GM12878 (cell line): ENCODE measurements around the gene ARMC6. TPM values are rescaled to one million over a fixed set of nuclear protein-coding genes. Genes with fewer than 3 reads are reported as not detected.

Source experiments
- ATAC-seq: fragments of 200-7000 bp; cut with Tn5 transposase; 3 replicates; pipeline ENCODE4 v1.9.1; 2020; ENCODE audit warnings: mild to moderate bottlenecking, moderate library complexity
- BruUV-seq: library from RNA; stranded (reverse); fragments of 400-500 nt; replicated peaks from 2 replicates; lab custom pipeline; 2021; lab: Mats Ljungman, UMichigan
- CTCF ChIA-PET: fragments of 300-600 bp; sonication (Branson Sonifier 250); formaldehyde crosslinking; extraction: SDS; loops from one replicate; lab custom pipeline; 2021; ENCODE audit warnings: inconsistent platforms; lab: Yijun Ruan, JAX
- POLR2A ChIA-PET: fragments of 350-600 bp; formaldehyde crosslinking; extraction: SDS; loops from one replicate; lab custom pipeline; 2021; ENCODE audit warnings: inconsistent platforms; lab: Charles Lee
- RAD21 ChIA-PET: fragments of 300-600 bp; sonication (Branson Sonifier 250); formaldehyde crosslinking; loops from one replicate; lab custom pipeline; 2023; ENCODE audit warnings: antibody characterized with exemption; ENCODE audit not compliant: unreplicated experiment; lab: Charles Lee
- SMC1A ChIA-PET: fragments of 300-600 bp; sonication (Branson Sonifier 250); formaldehyde crosslinking; loops from one replicate; lab custom pipeline; 2023; ENCODE audit not compliant: unreplicated experiment, uncharacterized antibody; lab: Charles Lee
- DNase-seq: peaks from one replicate; pipeline ENCODE4 v3.0.0-alpha.2; 2011; ENCODE audit warnings: low read depth, low spot score
- FAIRE-seq: peaks from 3 replicates; lab custom pipeline; 2011; peaks lifted over from hg19 to GRCh38; lab: Jason Lieb, UNC
- H2AFZ ChIP-seq: 2 replicates; pipeline ENCODE4 v1.6.0; 2011; ENCODE audit warnings: low read depth, low read length, control low read depth; ENCODE audit not compliant: control insufficient read depth
- H3K27ac ChIP-seq: 2 replicates; pipeline ENCODE4 v1.5.1; 2011; ENCODE audit warnings: control low read depth; ENCODE audit not compliant: control insufficient read depth, insufficient read depth
- H3K27me3 ChIP-seq, 2 experiments: replicated peaks in 1 of 2; 2 replicates each; pipeline versions ENCODE4 v1.6.0 to v1.6.1; 2011; ENCODE audit warnings: low read length in 1 of 2; ENCODE audit not compliant: control insufficient read depth in 2 of 2, insufficient read depth in 2 of 2
- H3K36me3 ChIP-seq, 2 experiments: 2 replicates each; pipeline ENCODE4 v1.5.1; 2011; ENCODE audit warnings: low read length in 1 of 2; ENCODE audit not compliant: control insufficient read depth in 2 of 2, insufficient read depth in 2 of 2
- H3K4me1 ChIP-seq: 2 replicates; pipeline ENCODE4 v1.6.1; 2011; ENCODE audit warnings: mild to moderate bottlenecking, low read length, moderate library complexity, mixed read lengths; ENCODE audit not compliant: control insufficient read depth, insufficient read depth
- H3K4me2 ChIP-seq: 2 replicates; pipeline ENCODE4 v1.6.0; 2011; ENCODE audit warnings: control low read depth; ENCODE audit not compliant: control insufficient read depth, insufficient read depth
- H3K4me3 ChIP-seq: fragments of 200-600 bp; sonication (generic); 2 replicates; pipeline ENCODE4 v1.5.1; 2016
- H3K79me2 ChIP-seq: 2 replicates; pipeline ENCODE4 v1.6.0; 2011; ENCODE audit warnings: low read length; ENCODE audit not compliant: control insufficient read depth, insufficient read depth
- H3K9ac ChIP-seq: 2 replicates; pipeline ENCODE4 v1.8.0; 2011; ENCODE audit warnings: low read length, control low read depth, mixed read lengths; ENCODE audit not compliant: control insufficient read depth, insufficient read depth
- H3K9me3 ChIP-seq: replicated peaks from 3 replicates; pipeline ENCODE4 v1.5.1; 2011; ENCODE audit warnings: mild to moderate bottlenecking, low read length; ENCODE audit not compliant: control insufficient read depth, insufficient read depth
- H4K20me1 ChIP-seq: 2 replicates; pipeline ENCODE4 v1.6.0; 2011; ENCODE audit not compliant: control insufficient read depth, insufficient read depth
- BRCA1 ChIP-seq: IDR thresholded peaks from 2 replicates; pipeline ENCODE4 v1.6.1; 2011; ENCODE audit warnings: low read depth, low read length, improper control_type of control experiment
- CBX3 ChIP-seq: fragments of 200-600 bp; sonication (generic); IDR thresholded peaks from 2 replicates; pipeline ENCODE4 v1.6.1; 2016; ENCODE audit warnings: low read depth, borderline replicate concordance
- CBX5 ChIP-seq: sonication (generic); IDR thresholded peaks from 2 replicates; pipeline ENCODE4 v1.6.1; 2016; ENCODE audit warnings: low read depth, moderate library complexity, mild to moderate bottlenecking, inconsistent platforms
- FOXK2 ChIP-seq: fragments of 450-650 bp; IDR thresholded peaks from 2 replicates; pipeline ENCODE4 v1.6.1; 2017; ENCODE audit warnings: mild to moderate bottlenecking, moderate library complexity
- LARP7 ChIP-seq: fragments of 450-650 bp; IDR thresholded peaks from 2 replicates; pipeline ENCODE4 v1.6.1; 2017; ENCODE audit warnings: mild to moderate bottlenecking
- PAX8 ChIP-seq: fragments of 450-650 bp; IDR thresholded peaks from 2 replicates; pipeline ENCODE4 v1.6.1; 2017; ENCODE audit warnings: mild to moderate bottlenecking, moderate library complexity
- PKNOX1 ChIP-seq: fragments of 450-650 bp; IDR thresholded peaks from 2 replicates; pipeline ENCODE4 v1.6.1; 2016; ENCODE audit warnings: mild to moderate bottlenecking
- POLR2AphosphoS5 ChIP-seq: IDR thresholded peaks from 2 replicates; pipeline ENCODE4 v1.6.1; 2011; ENCODE audit warnings: mild to moderate bottlenecking, low read length, inconsistent platforms
- RB1 ChIP-seq: fragments of 450-650 bp; formaldehyde crosslinking; IDR thresholded peaks from 2 replicates; pipeline ENCODE4 v1.6.1; 2017; ENCODE audit warnings: mild to moderate bottlenecking, borderline replicate concordance
- SIN3A ChIP-seq: IDR thresholded peaks from 2 replicates; pipeline ENCODE4 v1.6.1; 2012; ENCODE audit warnings: low read depth, low read length, improper control_type of control experiment
- SKIL ChIP-seq: fragments of 450-650 bp; IDR thresholded peaks from 2 replicates; pipeline ENCODE4 v1.6.1; 2017; ENCODE audit warnings: mild to moderate bottlenecking, low read depth, inconsistent platforms; ENCODE audit not compliant: poor library complexity, severe bottlenecking
- STAT1 ChIP-seq: fragments of 450-650 bp; conservative IDR thresholded peaks from 2 replicates; pipeline ENCODE4 v1.6.1; 2014; ENCODE audit warnings: antibody characterized with exemption, mild to moderate bottlenecking
- TBL1XR1 ChIP-seq: IDR thresholded peaks from 2 replicates; pipeline ENCODE4 v1.6.1; 2012; ENCODE audit warnings: low read depth, low read length, improper control_type of control experiment
- YY1 ChIP-seq: IDR thresholded peaks from 2 replicates; pipeline ENCODE4 v1.6.1; 2011; ENCODE audit warnings: low read depth, mild to moderate bottlenecking, low read length
- ZBTB4 ChIP-seq: fragments of 450-650 bp; formaldehyde crosslinking; IDR thresholded peaks from 2 replicates; pipeline ENCODE4 v1.4.0; 2022; ENCODE audit warnings: mild to moderate bottlenecking, moderate library complexity
- ZNF384 ChIP-seq: IDR thresholded peaks from 2 replicates; pipeline ENCODE4 v1.6.1; 2012; ENCODE audit warnings: low read depth, mild to moderate bottlenecking, low read length, improper control_type of control experiment, borderline replicate concordance
- WGBS: methylation state at CpG from one replicate; pipeline ENCODE4 v1.1.6; 2016; ENCODE audit warnings: low lambda C conversion rate; ENCODE audit not compliant: insufficient replicate concordance, insufficient coverage; ENCODE audit errors: missing lambda C conversion rate; 5-methylcytosine and 5-hydroxymethylcytosine counted together
- in situ Hi-C: fragments of 300-500 bp; cut with MboI; formaldehyde crosslinking; loops from 9 replicates; pipeline ENCODE4 v1.14.3; 2018; ENCODE audit warnings: mixed read lengths
- intact Hi-C: fragments of 100-400 bp; cut with micrococcal nuclease; formaldehyde crosslinking; loops from one replicate; pipeline ENCODE4 v1.14.2; 2022; ENCODE audit not compliant: unreplicated experiment
- polyA plus RNA-seq, 11 experiments: library from polyadenylated mRNA; depleted of rRNA in 4 of 11; unstranded in 6 of 11; stranded (reverse) in 5 of 11; fragments of >200 nt; fragmentation: Nextera tagmentation in 4 of 11; fragmentation: Illumina TruSeq in 1 of 11; extraction: Ambion mirVana in 4 of 11; extraction: Trizol in 1 of 11; gene quantifications; 1 replicate in 1 of 11; 2 replicates in 10 of 11; pipeline versions ENCODE4 v1.2.1 to v1.2.3, GENCODE V29; 2011 to 2016; ENCODE audit warnings: inconsistent platforms in 2 of 11, missing spikeins in 2 of 11, low read depth in 1 of 11
- total RNA-seq, 4 experiments: library from RNA; depleted of rRNA in 3 of 4; stranded (reverse); fragments of >200 nt in 3 of 4; fragmentation: Illumina TruSeq in 1 of 4; extraction: Trizol in 1 of 4; gene quantifications; 2 replicates each; pipeline versions ENCODE4 v1.2.1 to v1.2.3, GENCODE V29; 2013 to 2021
- TF ChIP-seq, protein P1 (sequence below): fragments of 450-650 bp; IDR thresholded peaks from 2 replicates; pipeline ENCODE4 v1.6.1; 2016; ENCODE audit warnings: mild to moderate bottlenecking

ARMC6 gene
- total and polyA plus RNA-seq, 10 of the 15 experiments (the other 5 are each of a cell fraction or from before 2014, with no cell fraction given), result 1.1 to 64.4 (median 41.6) TPM

DNA sequence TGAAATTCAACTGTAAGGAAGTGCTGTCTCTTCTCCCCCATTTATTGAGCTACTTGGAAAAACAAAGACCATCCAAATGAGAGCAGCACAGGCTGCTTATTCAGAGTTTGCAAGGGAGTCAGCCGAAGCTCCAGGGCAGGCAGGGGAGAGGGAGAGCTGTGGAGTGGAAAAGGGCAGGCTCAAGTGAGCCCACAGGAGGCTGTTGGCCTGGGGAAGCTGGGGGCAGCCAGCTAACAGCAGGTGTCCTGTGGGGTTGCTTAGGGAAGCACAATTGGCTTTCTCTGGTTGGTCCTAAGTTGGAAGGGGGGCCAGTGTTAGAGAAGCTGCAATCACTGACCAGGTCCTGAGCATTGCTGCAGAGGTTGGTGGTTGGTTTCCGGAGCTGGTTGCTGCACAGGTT is 54.3 kb downstream of the ARMC6 start:
- FAIRE-seq, result no peak
- no peaks in the 10 kb centered on the region for H3K79me2 ChIP-seq
- SMC1A ChIA-PET, result no interaction called here

More for the DNA sequence above, 54.3 kb downstream of the ARMC6 start:
- no peak overlapping the region for H3K9ac ChIP-seq
- H3K4me3 ChIP-seq, result no peak overlapping the region
- DNase-seq, result no peak
- H3K4me1 ChIP-seq, result peaks cover 11% of the 10 kb centered on the region
- intact Hi-C loops (no loop called here), in situ Hi-C loops (no loop called here)
- RAD21 ChIA-PET, result no interaction called here
- no peak for ATAC-seq
- WGBS, result 96% methylated on average over 2 of the region's 2 CpGs
- CTCF ChIA-PET, result no interaction called here
- H3K4me2 ChIP-seq, result no peak overlapping the region
- no peak overlapping the region for H3K27ac ChIP-seq
- H4K20me1 ChIP-seq, result no peaks in the 10 kb centered on the region
- TF ChIP-seq ZNF384, result no peak
- no peak for TF ChIP-seq SKIL
- no peak for TF ChIP-seq POLR2AphosphoS5
- no peak for TF ChIP-seq FOXK2
- no peak for TF ChIP-seq LARP7
- no peak for TF ChIP-seq PAX8
- TF ChIP-seq STAT1, result no peak
- TF ChIP-seq TBL1XR1, result no peak
- no peak for TF ChIP-seq CBX5
- TF ChIP-seq RB1, result no peak
- no peak for TF ChIP-seq CBX3
- TF ChIP-seq YY1, result no peak
- TF ChIP-seq PKNOX1, result no peak
- TF ChIP-seq ZBTB4 (CRISPR knock-in tag), result no peak
- no peak for TF ChIP-seq BRCA1
- TF ChIP-seq, protein P1, sequence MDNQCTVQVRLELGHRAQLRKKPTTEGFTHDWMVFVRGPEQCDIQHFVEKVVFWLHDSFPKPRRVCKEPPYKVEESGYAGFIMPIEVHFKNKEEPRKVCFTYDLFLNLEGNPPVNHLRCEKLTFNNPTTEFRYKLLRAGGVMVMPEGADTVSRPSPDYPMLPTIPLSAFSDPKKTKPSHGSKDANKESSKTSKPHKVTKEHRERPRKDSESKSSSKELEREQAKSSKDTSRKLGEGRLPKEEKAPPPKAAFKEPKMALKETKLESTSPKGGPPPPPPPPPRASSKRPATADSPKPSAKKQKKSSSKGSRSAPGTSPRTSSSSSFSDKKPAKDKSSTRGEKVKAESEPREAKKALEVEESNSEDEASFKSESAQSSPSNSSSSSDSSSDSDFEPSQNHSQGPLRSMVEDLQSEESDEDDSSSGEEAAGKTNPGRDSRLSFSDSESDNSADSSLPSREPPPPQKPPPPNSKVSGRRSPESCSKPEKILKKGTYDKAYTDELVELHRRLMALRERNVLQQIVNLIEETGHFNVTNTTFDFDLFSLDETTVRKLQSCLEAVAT, result no peak
- TF ChIP-seq SIN3A, result no peak
- POLR2A ChIA-PET, result no interaction called here
- no peaks in the 10 kb centered on the region; a peak in 2 of 4 replicates for H3K36me3 ChIP-seq
- no peak overlapping the region for H2AFZ ChIP-seq
- H3K27me3 ChIP-seq, result no peaks in the 10 kb centered on the region
- no TSS peak for BruUV-seq
- no peaks in the 10 kb centered on the region for H3K9me3 ChIP-seq
